ENCODE results near the gene COL20A1.

DNA sequence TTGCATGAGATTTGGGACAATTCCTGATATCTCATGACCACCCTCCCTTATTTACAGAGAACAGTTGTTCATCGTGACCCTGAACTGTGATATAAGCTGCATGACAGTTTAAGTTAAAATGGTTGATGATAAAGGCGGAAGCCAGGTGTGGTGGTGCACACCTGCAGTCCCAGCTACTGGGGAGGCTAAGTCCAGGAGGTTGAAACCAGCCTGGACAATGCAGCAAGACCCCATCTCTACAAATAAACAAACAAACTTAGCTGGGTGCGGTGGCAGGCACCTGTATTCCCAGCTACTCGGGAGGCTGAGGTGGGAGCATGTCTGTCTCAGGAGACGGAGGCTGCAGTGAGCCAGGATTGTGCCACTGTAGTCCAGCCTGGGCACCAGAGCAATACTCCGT, 24.1 kb downstream of the COL20A1 start:
- TF ChIP-seq, protein P1, sequence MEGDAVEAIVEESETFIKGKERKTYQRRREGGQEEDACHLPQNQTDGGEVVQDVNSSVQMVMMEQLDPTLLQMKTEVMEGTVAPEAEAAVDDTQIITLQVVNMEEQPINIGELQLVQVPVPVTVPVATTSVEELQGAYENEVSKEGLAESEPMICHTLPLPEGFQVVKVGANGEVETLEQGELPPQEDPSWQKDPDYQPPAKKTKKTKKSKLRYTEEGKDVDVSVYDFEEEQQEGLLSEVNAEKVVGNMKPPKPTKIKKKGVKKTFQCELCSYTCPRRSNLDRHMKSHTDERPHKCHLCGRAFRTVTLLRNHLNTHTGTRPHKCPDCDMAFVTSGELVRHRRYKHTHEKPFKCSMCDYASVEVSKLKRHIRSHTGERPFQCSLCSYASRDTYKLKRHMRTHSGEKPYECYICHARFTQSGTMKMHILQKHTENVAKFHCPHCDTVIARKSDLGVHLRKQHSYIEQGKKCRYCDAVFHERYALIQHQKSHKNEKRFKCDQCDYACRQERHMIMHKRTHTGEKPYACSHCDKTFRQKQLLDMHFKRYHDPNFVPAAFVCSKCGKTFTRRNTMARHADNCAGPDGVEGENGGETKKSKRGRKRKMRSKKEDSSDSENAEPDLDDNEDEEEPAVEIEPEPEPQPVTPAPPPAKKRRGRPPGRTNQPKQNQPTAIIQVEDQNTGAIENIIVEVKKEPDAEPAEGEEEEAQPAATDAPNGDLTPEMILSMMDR (IDR thresholded peaks at IDR 0.05): no peak
- no peak for TF ChIP-seq POLR2A (IDR thresholded peaks at IDR 0.05)

Measured in right lobe of liver (tissue), 4 donors.